ENCODE data around the gene PGGT1B.
A peak's percentile ranks its signal among the peaks of the same experiment; 100 is the strongest.

Gene PGGT1B

GRCh38 chr5:115179394-115180164 is 83.1 kb downstream of the PGGT1B start:
- no peak for DNase-seq

- DNase-seq, result no peak
These were observed 83.7 kb downstream of the PGGT1B start for GRCh38 chr5:115179030-115179393.

GRCh38 chr5:115170929-115171510 is 91.7 kb downstream of the PGGT1B start:
- no peak for DNase-seq

GRCh38 chr5:115170134-115170928 is 92.3 kb downstream of the PGGT1B start:
- no peak for DNase-seq

GRCh38 chr5:115169487-115170133 is 93.1 kb downstream of the PGGT1B start, which contains the start of gene TRIM36:
TSS of gene TRIM36 (minus strand) at chr5:115169908. CDS start at chr5:115169634, 274 bp downstream.
- peak; percentile 94 for DNase-seq

- no peak for DNase-seq
These were observed 93.7 kb downstream of the PGGT1B start for GRCh38 chr5:115168829-115169486.

- DNase-seq, result no peak
These were observed 95.8 kb downstream of the PGGT1B start for GRCh38 chr5:115166744-115167393.

- no peak for DNase-seq
These were observed 96.9 kb downstream of the PGGT1B start for GRCh38 chr5:115165790-115166189.

- DNase-seq, result no peak
These were observed 101.7 kb downstream of the PGGT1B start for GRCh38 chr5:115160975-115161475.

Data from activated CD4-positive, alpha-beta T cell treated with anti-CD3 and anti-CD28 coated beads, Interleukin-2, amount 50 U/mL, for 16 hours (primary cell).